Loucy (cell line): Measurements from ENCODE around the gene ATP1B3.
"Not testable (repeated sequence)": the region's sequence is repeated elsewhere in the genome, so short reads cannot be mapped to it uniquely, and the experiment has no call there.

ENCODE experiments used
- H2AFZ ChIP-seq: fragments of 200-600 bp; sonication (generic); 2 replicates; pipeline ENCODE4 v1.6.0; 2016; ENCODE audit warnings: antibody characterized with exemption, mild to moderate bottlenecking, low read length, moderate library complexity
- H3F3A ChIP-seq: fragments of 200-600 bp; 2 replicates; pipeline ENCODE4 v1.6.0; 2016; ENCODE audit warnings: antibody characterized with exemption, low read depth, mild to moderate bottlenecking
- H3K27me3 ChIP-seq: fragments of 200-600 bp; sonication (generic); 2 replicates; pipeline ENCODE4 v1.6.1; 2014; ENCODE audit warnings: low read length, mild to moderate bottlenecking; ENCODE audit not compliant: insufficient read depth, poor library complexity, severe bottlenecking
- H3K36me3 ChIP-seq: fragments of 200-600 bp; sonication (generic); 2 replicates; pipeline ENCODE4 v1.6.1; 2016; ENCODE audit warnings: low read length; ENCODE audit not compliant: insufficient read depth
- H3K4me1 ChIP-seq: fragments of 200-600 bp; sonication (generic); 2 replicates; pipeline ENCODE4 v1.5.1; 2014; ENCODE audit warnings: low read length, mild to moderate bottlenecking; ENCODE audit not compliant: insufficient read depth, poor library complexity, severe bottlenecking
- H3K4me2 ChIP-seq: fragments of 200-600 bp; sonication (generic); 2 replicates; pipeline ENCODE4 v1.6.0; 2014; ENCODE audit warnings: antibody characterized with exemption, low read length, low read depth, mild to moderate bottlenecking; ENCODE audit not compliant: poor library complexity, severe bottlenecking
- H3K4me3 ChIP-seq: fragments of 200-600 bp; sonication (generic); 2 replicates; pipeline ENCODE4 v1.5.1; 2014; ENCODE audit warnings: low read length, mild to moderate bottlenecking, mixed read lengths; ENCODE audit not compliant: poor library complexity, severe bottlenecking
- H3K79me2 ChIP-seq: fragments of 200-600 bp; sonication (generic); 2 replicates; pipeline ENCODE4 v1.6.1; 2014; ENCODE audit warnings: low read length; ENCODE audit not compliant: insufficient read depth
- H3K9ac ChIP-seq: fragments of 200-600 bp; sonication (generic); 2 replicates; pipeline ENCODE4 v1.6.0; 2014; ENCODE audit warnings: mild to moderate bottlenecking, low read depth, low read length, moderate library complexity; ENCODE audit not compliant: poor library complexity, severe bottlenecking
- H3K9me2 ChIP-seq: fragments of 200-600 bp; sonication (generic); replicated peaks from 2 replicates; pipeline ENCODE4 v1.6.1; 2016; ENCODE audit warnings: low read depth, low read length, mixed read lengths
- H3K9me3 ChIP-seq: fragments of 200-600 bp; sonication (generic); 2 replicates; pipeline ENCODE4 v1.6.1; 2014; ENCODE audit warnings: mild to moderate bottlenecking, antibody characterized with exemption, low read length, low read depth; ENCODE audit not compliant: insufficient read depth
- H4K20me1 ChIP-seq: fragments of 200-600 bp; sonication (generic); 2 replicates; pipeline ENCODE4 v1.6.0; 2014; ENCODE audit warnings: antibody characterized with exemption, low read length, mild to moderate bottlenecking; ENCODE audit not compliant: insufficient read depth, poor library complexity, severe bottlenecking
- CTCF ChIP-seq: fragments of 200-600 bp; sonication (generic); conservative IDR thresholded peaks from 2 replicates; pipeline ENCODE4 v1.5.1; 2014; ENCODE audit warnings: mild to moderate bottlenecking, antibody characterized with exemption, low read length
- EZH2phosphoT487 ChIP-seq: fragments of 200-600 bp; IDR thresholded peaks from 2 replicates; pipeline ENCODE4 v1.6.1; 2018; ENCODE audit warnings: antibody characterized with exemption, mild to moderate bottlenecking, moderate library complexity, borderline replicate concordance

Gene ATP1B3

GRCh38 chr3:141845407-141846049, 30.9 kb upstream of the ATP1B3 start:
- Histone ChIP-seq H3K9ac (no peak overlapping the region), H3F3A (no peaks in the 10 kb centered on the region), H3K4me3 (no peak overlapping the region), H3K36me3 (no peaks in the 10 kb centered on the region), H3K4me2 (no peak overlapping the region), H4K20me1 (no peaks in the 10 kb centered on the region), H3K79me2 (no peaks in the 10 kb centered on the region), H3K9me3 (no peaks in the 10 kb centered on the region), H3K27me3 (no peaks in the 10 kb centered on the region), H3K4me1 (no peaks in the 10 kb centered on the region), H2AFZ (no peak overlapping the region), H3K9me2 (no peaks in the 10 kb centered on the region)
- no peak for TF ChIP-seq EZH2phosphoT487
- peak; percentile 48 for TF ChIP-seq CTCF

GRCh38 chr3:141846050-141846433, 30.4 kb upstream of the ATP1B3 start:
- TF ChIP-seq CTCF = no peak
- TF ChIP-seq EZH2phosphoT487 = no peak
- no peaks in the 10 kb centered on the region for H4K20me1 ChIP-seq
- H3K4me1 ChIP-seq = no peaks in the 10 kb centered on the region
- no peak overlapping the region for H3K4me2 ChIP-seq
- no peak overlapping the region for H3K9ac ChIP-seq
- H3K9me2 ChIP-seq = no peaks in the 10 kb centered on the region
- no peaks in the 10 kb centered on the region for H3K27me3 ChIP-seq
- H3K9me3 ChIP-seq = no peaks in the 10 kb centered on the region
- H3K79me2 ChIP-seq = no peaks in the 10 kb centered on the region
- no peak overlapping the region for H2AFZ ChIP-seq
- H3F3A ChIP-seq = no peaks in the 10 kb centered on the region
- H3K4me3 ChIP-seq = no peak overlapping the region
- no peaks in the 10 kb centered on the region for H3K36me3 ChIP-seq

- not testable (repeated sequence) for H3K27me3 ChIP-seq, H3K9ac ChIP-seq, H3K9me3 ChIP-seq, H3K4me2 ChIP-seq, H3K4me1 ChIP-seq, H3K9me2 ChIP-seq, H3K4me3 ChIP-seq, H3K79me2 ChIP-seq, H3K36me3 ChIP-seq, H2AFZ ChIP-seq, H4K20me1 ChIP-seq, H3F3A ChIP-seq
These were observed 28.2 kb upstream of the ATP1B3 start for GRCh38 chr3:141848159-141848748.
